Measurements from ENCODE around the gene DCP1A.
"Not testable (repeated sequence)": the region's sequence is repeated elsewhere in the genome, so short reads cannot be mapped to it uniquely, and the experiment has no call there.

DNA sequence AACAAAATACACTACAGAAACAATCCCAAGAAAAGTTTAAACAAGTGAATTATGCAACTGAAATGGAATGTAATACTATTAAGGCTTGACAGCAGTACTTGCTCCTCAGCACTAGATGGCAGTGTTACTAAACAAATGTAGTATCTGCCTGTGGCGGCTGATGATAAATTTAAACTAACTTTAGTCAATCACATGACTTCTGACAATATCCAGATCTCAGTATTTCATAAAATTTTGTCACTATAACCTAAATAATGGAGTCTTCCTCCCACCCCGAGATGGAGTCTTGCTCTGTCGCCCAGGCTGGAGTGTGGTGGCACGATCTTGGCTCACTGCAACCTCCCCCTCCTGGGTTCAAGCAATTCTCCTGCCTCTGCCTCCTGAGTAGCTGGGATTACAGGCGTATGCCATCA is 47.7 kb downstream of the DCP1A start:
- TF ChIP-seq, protein P1, sequence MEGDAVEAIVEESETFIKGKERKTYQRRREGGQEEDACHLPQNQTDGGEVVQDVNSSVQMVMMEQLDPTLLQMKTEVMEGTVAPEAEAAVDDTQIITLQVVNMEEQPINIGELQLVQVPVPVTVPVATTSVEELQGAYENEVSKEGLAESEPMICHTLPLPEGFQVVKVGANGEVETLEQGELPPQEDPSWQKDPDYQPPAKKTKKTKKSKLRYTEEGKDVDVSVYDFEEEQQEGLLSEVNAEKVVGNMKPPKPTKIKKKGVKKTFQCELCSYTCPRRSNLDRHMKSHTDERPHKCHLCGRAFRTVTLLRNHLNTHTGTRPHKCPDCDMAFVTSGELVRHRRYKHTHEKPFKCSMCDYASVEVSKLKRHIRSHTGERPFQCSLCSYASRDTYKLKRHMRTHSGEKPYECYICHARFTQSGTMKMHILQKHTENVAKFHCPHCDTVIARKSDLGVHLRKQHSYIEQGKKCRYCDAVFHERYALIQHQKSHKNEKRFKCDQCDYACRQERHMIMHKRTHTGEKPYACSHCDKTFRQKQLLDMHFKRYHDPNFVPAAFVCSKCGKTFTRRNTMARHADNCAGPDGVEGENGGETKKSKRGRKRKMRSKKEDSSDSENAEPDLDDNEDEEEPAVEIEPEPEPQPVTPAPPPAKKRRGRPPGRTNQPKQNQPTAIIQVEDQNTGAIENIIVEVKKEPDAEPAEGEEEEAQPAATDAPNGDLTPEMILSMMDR (IDR thresholded peaks at IDR 0.05; ENCODE audit: insufficient read depth, low read length), result peak; percentile 91
- TF ChIP-seq POLR2AphosphoS5 (IDR thresholded peaks at IDR 0.05; ENCODE audit: low read depth), result not testable (repeated sequence)
